HG02852 (cell line): ENCODE measurements around the gene CABCOCO1.
"Not testable (repeated sequence)": the region's sequence is repeated elsewhere in the genome, so short reads cannot be mapped to it uniquely, and the experiment has no call there.

Experiments
- ATAC-seq: cut with Tn5 transposase; IDR thresholded peaks from one replicate; pipeline ENCODE4 v1.9.1; 2021; ENCODE audit warnings: mild to moderate bottlenecking, moderate library complexity; ENCODE audit not compliant: unreplicated experiment

The CABCOCO1 gene

DNA sequence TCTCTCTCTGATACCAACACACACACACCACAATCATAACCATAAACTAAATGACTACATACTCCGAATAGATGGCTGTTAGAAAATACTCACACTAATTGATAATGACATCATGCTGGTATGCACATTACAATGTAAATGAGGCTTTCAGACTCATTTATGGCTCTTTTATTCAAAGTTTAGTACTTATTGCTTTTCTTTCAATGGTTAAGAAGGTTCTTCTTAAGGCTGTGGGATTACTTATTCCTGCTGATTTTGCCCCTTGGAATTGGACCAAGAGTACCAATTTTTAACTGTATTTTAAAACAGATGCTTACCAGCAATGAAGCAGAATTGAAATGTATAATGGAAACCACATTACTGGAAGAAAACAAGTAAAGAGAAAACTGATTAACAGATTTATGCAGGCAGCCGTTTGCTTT lies 20.6 kb upstream of the CABCOCO1 start:
- no peak for ATAC-seq

DNA sequence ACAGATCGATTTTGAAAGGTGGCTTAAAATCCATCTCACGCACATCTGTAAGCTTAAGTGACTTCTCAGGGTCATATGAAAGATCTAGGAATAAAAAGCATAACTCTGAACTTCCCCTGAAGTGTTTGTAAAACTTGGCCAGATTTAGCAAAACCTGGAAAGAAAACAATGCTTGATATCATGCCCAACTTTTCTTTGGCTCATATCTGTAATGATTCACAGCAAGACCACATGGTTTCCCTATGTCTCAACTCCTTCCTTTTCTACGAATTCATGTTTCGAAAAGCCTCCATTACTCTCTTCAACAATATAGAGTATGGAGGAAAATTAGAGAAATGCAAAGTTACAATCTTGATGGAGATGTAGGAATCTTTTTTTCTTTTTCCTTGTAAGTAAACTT lies 20.1 kb upstream of the CABCOCO1 start:
- no peak for ATAC-seq

DNA sequence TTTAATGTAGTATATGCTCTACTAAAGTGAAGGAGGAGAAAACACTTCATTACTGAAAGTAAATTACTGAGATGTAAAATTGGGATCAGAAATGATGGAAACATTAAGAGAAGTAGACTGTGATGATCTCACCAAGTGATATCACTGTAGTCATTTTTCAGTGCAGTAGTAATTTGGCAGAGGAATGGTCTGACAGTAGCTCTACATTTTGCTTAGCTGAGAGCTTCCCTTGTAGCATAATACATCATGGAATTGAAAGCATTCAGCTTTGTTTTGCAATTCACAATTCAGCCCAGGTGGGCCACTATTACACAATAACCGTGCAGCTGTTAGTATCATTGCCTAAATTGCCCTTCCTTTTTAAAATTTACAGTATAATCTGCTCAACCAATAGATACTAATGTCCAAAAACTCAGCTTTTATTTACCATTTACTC lies 19.4 kb upstream of the CABCOCO1 start:
- ATAC-seq: no peak

DNA sequence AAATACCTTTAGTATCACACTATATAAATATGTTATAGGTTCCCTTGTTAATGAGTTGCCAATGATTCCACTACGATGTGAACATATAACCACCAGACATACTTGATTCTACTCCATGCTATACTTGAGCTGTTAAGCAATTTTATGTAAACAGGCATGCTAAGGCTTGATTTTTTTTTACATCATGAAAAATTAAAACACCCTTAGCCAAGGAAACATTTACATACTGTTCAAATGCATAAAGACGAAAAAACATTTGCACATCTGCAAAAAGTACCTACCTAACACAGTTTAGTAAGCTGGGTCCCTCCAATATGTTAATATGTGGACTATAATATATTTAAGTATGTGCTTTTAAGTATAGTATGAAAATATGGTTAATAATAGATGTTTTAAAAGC lies 9.0 kb upstream of the CABCOCO1 start:
- ATAC-seq: no peak

DNA sequence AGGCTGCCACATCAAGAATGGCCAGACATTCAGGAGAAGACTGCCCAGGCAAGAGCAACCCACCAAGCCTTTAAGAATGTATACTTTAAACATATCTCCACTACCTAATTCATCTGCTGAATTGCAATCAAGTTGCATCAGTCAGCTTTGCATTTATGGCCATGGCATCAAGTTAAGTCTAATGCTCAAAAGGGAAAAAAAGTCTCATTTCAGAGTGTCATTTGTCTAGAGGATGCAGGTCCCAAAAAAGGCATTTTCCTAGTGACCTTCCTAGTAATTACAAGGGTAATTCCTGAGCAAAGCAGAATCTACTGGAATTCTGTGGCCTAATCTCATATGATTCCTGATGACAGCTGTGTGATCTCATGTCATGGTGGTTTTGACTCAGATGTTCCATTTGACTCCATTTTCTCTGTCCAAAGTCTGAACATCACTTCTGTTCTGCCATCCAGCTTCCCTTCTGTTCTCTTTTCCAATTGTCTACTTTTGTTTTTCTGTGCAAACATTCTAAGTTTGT lies 7.3 kb upstream of the CABCOCO1 start:
- no peak for ATAC-seq

DNA sequence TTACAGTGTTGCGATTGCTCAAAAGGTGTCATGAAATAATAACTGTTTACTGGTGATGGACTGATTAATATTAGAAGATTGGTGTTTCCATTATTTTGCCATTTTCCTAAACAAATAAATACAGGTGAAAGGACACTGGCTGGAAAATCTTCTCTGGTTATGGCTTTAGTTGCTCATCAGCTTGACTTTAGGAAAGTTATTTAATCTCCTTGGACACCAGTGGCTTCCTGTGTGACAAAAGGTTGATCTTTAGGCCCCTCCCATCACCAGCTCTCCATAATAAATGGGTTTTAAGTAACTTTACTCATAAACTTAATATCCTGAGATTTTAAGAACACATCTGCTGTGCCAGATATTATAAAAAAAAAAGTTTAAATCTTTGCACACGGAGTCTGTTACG lies 737 bp downstream of the CABCOCO1 start:
- ATAC-seq: no peak

DNA sequence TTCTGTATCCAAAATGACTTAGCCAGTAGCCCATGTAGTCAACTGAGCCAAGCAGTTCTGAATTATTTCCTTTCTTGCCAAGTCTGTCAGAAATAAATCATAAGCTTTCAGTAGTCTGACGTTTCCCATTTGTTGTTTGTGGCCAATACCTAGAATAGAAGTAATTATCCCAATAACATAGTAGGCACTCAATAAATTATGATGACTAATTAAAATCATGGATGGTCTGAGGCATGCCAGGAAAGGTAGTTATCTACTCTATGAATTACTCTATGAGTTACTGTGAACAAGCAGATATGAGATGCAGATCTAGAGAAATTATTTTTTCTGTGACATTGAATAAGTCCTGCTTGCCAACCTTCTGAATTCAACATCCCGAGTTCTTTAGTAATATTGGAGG lies 2.3 kb downstream of the CABCOCO1 start:
- no peak for ATAC-seq

DNA sequence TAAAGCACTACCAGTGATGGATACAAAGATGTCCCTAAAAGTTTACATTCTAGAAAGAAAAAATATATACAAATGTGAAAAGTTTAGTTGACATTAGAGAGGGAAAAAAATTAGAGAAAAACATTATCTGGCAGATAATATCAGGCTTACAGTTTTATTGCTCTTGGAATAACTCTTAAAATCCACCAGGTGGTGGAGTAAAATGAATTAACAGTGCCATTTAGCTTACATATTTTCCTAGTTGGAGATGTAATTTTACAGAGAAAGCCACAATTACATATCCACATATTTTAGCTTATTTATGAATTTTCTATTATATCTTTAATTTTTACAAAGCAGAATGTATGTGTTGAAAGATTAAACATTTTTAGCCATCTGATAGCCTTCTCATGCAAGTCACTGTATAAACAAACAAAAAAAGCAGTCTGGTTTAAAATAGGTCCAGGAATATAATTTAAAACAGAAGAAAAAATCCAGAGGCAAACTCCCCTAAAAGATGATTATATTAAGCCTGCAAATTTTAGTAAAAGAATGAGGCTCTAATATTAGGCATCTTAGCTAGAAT lies 6.5 kb downstream of the CABCOCO1 start:
- ATAC-seq: no peak

DNA sequence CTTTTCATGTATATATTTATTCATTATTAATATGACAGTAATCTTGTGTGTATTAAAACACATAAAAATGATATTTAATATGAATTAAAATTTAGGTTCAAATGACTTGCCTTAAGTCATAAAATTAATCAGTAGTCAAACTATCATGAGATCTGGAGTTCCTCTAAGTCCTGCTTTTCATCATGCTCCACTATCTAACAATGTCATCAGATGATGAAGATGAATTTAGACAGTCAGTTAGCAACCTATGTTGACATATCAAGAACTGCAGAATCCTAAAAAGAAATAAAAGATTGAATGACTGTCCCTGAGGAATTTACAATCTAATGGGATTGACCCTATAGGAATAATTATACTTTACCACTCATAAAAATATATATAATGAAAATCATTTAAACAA lies 7.1 kb downstream of the CABCOCO1 start:
- ATAC-seq: no peak

DNA sequence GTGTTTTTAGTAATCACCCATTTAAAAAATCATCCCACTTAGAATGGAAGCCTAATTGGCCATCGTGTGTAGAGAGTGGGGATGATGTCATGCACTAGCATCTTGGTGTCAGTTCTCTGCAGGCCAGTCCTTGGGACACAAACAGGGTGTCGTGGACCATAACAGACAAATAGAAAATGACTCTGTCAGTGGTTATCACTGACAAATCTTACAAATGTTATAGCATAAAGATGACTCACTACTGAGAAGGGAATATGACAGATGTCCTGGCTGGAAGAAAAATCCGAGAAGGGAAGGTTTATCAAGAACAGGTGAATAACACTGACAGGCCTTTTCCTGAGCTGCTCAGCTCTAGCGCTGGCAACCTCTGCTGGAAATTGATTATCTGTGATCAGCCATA lies 10.6 kb downstream of the CABCOCO1 start:
- no peak for ATAC-seq

DNA sequence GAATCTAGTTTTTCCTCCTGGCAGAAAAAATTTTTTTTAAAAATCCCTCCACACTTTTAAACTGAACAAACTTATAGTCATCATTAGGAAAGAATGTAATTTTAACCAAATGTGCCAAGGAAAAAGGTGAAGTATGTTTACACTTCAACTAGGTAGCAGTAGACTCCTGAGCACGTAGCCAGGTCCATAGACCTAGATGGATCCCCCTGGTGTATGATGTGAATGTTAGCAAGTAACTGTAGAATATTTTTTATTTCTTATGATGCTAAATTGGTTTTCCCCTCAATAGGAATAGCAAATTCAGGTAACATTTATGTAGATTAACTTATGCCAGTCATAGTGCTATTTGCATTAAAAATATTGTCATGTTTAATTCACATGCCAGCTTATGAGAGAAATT lies 19.6 kb downstream of the CABCOCO1 start:
- no peak for ATAC-seq

DNA sequence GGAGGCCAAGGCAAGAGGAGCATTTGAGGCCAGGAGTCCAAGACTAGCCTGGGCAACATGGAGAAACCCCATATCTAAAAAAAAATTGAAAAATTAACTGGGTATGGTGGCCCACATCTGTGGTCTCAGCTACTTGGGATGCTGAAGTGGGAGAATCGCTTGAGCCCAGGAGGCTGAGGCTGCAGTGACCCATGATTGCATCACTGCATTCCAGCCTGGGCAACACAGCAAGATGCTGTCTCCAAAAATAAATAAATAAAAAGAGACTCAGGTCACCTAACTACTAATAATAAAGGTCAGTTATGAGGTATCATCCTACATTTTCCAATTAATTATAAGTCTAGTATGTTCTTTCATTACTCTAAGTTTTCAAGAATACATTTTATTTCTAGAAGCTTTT lies 20.6 kb downstream of the CABCOCO1 start:
- no peak for ATAC-seq

DNA sequence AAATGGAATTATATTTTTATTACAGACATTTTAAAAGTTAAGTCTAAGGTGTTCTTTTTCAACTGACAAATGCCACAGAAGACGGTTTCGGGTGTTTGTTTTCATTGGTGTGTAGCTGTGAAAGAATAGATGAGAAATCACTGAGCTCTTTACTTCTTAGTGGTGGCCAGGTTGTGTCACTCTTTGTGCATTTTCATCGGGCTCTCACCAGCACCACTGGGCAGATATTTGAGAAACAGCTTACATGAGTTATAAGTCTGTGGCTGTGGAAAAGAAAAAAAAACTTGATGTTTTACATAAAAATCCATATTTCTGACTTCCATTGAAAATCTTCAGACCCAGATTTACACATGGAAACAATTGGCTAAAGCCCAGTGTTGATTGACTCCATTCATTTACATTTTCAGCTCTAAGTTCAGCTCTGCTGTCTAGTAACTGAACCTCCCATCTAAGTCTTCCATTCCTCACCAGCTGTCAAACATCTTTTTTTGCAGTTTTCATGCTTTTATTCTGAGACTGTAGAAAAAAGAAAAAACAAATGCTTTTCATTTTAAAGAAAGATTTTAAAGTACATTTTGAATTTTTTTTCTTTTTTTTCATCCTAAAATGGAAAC lies 22.3 kb downstream of the CABCOCO1 start:
- no peak for ATAC-seq

DNA sequence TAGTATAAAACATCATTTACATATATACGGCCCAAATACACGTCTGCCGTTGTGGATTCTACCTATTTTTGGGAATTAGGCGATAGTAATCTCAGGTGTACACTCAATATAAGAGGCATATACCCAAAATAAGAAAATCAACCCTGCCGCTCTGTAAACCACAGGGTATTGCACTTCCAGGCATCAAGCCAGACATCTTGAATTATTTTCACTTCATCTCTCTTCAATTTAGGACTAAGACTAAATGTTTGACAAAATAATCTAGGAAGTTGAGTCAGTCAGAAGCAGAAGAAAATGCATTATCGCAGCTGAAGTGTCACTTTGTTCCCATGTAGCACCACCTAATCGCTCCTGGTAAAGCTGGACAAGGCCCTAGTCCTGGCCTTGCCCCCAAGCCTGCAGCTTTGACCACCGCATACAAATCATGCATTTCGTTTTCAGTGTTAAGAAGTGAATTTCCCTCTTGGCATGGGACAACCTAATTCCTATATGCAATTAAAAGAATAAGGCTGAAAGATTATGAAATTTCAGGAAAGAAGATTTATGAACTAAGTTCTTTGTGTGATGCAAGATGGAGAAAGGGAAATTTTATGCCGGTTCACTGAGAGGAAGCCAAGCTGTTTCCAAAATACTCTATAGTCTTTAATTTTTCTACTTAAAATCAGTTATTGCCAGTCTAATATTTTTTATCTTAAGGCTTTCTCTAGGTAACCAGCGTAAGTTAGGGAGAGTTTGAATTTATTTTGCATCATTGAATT lies 26.0 kb downstream of the CABCOCO1 start:
- ATAC-seq: no peak

DNA sequence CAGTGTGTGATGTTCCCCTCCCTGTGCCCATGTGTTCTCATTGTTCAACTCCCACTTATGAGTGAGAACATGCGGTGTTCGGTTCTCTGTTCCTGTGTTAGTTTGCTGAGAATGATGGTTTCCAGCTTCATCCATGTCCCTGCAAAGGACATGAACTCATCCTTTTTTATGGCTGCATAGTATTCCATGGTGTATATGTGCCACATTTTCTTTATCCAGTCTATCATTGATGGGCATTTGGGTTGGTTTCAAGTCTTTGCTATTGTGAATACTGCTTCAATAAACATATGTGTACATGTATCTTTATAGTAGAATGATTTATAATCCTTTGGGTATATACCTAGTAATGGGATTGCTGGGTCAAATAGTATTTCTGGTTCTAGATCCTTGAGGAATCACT lies 28.9 kb downstream of the CABCOCO1 start:
- not testable (repeated sequence) for ATAC-seq

DNA sequence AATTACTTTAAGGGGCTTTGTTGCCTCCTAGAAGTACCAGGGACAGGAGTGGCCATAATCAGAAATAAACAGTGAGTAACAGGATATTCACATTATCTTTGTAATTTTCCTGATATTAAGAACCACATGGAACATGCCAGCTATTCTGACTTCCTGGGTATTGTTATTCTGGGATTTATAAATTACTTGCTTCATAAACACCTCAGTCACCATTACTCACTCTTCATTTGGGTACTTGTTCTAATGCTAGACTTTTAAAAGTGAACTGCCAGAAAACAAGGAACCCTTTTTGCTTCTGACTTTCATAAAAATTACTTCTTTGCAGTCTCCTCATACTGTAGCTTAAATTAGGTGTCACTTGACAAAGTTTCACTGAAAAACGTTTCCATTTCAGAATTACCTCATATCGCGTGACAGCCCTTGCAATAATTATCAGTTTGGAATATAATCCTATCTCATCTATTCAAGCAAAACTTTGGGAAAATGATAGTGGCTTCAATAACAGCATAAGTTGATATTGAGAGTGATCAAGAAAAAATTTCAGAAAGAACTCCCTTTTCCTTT lies 29.8 kb downstream of the CABCOCO1 start:
- no peak for ATAC-seq

DNA sequence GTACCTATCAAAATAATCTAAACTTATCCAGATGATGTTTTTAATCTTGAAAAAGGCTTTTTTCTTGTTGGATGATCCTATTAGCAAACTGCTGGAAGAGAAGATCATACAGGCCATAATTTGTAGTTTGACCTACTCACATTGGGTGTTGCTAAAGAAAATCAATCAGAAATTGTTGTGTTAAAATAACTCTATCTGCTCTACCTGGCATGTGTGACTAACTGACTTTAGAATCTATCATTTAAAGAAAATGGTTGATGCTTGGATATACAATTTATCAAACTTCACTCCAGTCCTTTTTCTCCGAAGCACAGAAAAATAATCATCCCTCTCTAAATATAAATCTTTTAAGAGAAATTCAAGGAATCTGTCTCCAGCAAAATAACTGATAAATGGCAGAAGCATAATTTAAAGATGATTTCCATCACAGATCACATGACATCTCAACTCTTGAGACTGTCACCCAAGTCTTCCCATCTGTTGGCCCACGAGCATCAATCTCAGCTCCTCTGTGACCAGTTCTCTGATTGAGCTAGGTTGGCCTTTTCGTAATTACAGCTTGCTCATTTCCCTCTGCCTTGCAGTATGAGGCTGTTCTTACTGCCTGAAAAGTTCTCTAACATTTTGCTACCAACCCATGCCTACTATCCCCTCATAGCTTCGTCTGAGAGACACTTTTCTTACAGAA lies 36.4 kb downstream of the CABCOCO1 start:
- ATAC-seq: no peak

DNA sequence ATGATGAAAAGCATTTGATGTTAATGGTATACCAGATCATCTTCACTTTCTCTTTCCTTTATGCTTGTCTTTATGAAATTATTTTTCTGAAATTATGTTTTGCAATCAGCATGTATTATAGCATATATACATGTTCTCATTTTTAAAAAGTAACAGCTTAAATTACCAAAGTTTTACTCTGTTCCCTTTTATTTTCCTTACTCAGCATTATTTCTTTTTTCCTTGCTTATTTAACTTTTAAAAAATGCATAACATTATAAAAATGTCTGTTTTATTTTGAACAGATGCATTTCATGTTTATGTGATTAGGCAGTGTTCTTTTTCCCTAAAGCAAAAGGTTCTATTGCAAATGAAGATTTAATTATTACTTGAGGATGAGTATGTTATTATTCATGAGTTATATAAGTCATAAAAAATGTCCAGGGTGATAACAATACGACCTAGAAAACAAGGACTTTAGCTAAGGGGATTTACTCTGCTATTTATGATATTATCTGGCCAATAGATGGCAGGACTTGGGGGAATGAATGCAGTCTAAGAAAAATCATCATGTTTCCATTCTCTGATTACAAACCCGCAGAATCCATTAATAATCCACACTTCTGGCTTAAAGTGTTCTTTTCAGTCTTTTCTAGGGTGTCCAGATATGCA lies 38.5 kb downstream of the CABCOCO1 start:
- ATAC-seq: no peak

DNA sequence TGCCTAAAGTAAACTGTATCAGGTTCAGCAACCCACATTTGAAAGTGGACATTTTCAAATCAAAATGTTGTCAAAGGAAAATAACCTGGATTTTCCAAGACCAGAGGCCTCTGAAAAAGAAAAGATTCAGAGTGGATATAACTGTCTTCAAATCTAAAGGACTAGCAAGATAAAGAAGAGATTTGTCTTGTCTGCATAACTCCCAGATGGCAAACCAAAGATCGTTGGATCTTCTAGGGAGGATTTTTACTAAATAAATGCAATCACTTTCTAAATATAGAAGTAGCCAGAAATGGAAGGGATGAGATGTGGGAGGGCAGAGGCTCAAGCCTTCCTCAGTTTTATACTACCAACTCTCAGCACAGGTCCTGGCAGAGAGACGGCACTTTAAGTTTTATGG lies 39.0 kb downstream of the CABCOCO1 start:
- ATAC-seq: no peak

DNA sequence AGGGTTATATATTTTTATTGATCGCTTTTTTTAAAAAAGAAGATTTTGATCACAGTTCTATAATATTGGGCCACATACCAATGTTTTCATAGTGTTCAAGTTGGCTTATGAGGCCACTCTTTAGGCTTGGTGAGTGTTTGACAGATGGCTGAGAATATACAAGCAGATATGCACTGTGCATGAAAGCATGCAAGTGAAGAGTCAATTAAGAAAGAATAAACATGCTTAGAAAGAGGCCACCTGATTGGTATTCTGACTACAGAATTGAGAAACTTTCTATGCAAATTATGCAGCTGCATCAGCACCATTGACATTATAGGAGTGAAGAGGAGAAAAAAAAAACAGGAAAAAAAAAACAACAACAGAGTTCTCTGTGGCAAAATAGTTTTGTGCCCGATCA lies 39.9 kb downstream of the CABCOCO1 start:
- no peak for ATAC-seq
